C1 segment of cervical spinal cord (tissue), 14 donors: ENCODE results near the gene FCGR3A.
"Not testable (repeated sequence)": the region's sequence is repeated elsewhere in the genome, so short reads cannot be mapped to it uniquely, and the experiment has no call there.

ENCODE experiments used
- DNase-seq, 14 donors: peaks; one replicate each; lab custom pipeline; 2025; lab: John Stamatoyannopoulos, UW

The FCGR3A gene

GRCh38 chr1:161556990-161557389, 7.4 kb upstream of the FCGR3A start:
- DNase-seq = not testable (repeated sequence)

- not testable (repeated sequence) for DNase-seq
These were observed 6.5 kb upstream of the FCGR3A start for GRCh38 chr1:161556143-161556542.

DNA sequence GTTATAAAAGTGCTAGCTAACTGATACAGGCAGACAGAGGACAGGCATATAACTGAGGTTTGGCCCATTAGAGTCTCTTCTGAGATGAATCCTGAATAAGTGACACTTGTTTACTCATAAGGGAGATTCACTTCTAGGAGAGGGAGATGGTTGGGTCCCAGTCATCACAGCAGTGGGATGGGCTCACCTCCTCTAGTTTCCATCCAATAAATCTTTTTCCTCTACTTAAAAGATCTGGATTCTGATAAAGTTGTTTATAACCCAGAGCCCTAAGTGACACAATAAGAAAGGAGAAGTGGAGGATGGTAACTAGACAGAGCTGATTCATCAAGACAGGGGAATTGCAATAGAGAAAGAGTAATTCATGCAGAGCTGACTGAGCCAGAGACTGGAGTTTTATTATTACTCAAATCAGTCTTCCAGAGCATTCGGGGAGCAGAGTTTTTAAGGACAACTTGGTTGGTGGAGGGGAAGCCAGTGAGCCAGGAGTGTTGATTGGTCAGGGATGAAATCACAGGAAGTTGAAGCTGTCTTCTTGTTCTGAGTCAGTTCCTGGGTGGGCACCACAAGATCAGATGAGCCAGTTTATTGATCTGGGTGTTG, 5.3 kb upstream of the FCGR3A start:
- DNase-seq = not testable (repeated sequence)

GRCh38 chr1:161554340-161554739, 4.7 kb upstream of the FCGR3A start:
- not testable (repeated sequence) for DNase-seq

- not testable (repeated sequence) for DNase-seq
These were observed 4.0 kb upstream of the FCGR3A start for GRCh38 chr1:161553631-161554030.

GRCh38 chr1:161550942-161551341, 1.3 kb upstream of the FCGR3A start:
- not testable (repeated sequence) for DNase-seq

GRCh38 chr1:161548749-161549406, 740 bp downstream of the FCGR3A start:
- not testable (repeated sequence) for DNase-seq

GRCh38 chr1:161547995-161548741, 1.4 kb downstream of the FCGR3A start:
- DNase-seq = not testable (repeated sequence)

- not testable (repeated sequence) for DNase-seq
These were observed 4.5 kb downstream of the FCGR3A start for GRCh38 chr1:161545005-161545731.

DNA sequence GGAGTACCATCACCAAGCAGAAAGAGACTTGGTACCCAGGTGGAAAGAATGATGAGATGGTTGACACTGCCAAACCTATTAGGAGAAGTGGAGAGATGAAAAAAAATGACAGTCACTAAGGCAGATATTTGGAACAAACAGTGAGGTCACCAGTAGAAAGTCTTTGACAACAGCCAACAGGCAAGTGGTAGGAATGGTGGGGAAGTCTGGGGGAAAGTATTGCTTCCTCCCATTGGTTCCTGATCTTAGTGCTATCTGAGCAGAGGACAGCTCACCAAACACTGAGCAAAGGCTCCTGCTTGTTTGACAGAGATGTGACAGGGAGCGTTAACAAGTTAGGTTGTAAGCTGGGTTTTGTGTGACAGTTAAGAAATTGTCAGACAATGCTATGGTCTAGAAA, 6.5 kb downstream of the FCGR3A start:
- not testable (repeated sequence) for DNase-seq

- not testable (repeated sequence) for DNase-seq
These were observed 7.5 kb downstream of the FCGR3A start for GRCh38 chr1:161542091-161542559.

DNA sequence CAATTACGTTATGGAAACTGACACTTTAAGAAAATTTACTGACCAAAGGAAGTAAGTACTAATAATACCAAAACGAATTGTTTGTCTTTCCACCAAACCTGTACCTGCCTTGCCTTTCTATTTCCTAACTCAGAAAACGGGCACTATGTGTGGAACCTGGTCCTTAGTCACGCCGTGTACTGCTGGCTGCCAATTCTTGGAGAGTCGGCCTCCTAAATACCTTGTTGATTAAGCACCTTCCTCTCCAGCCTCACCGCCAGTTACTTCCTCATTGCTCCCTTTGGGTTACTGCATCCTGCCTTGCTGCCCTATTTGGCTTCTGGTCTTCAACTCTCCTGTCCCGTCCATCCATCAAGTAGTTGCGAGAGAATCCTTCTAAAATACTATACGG, 9.1 kb downstream of the FCGR3A start:
- not testable (repeated sequence) for DNase-seq

- peak in 11 of 14 donors; percentile 7 to 84 (median 49) for DNase-seq
These were observed 9.7 kb downstream of the FCGR3A start for GRCh38 chr1:161539731-161540569.

DNA sequence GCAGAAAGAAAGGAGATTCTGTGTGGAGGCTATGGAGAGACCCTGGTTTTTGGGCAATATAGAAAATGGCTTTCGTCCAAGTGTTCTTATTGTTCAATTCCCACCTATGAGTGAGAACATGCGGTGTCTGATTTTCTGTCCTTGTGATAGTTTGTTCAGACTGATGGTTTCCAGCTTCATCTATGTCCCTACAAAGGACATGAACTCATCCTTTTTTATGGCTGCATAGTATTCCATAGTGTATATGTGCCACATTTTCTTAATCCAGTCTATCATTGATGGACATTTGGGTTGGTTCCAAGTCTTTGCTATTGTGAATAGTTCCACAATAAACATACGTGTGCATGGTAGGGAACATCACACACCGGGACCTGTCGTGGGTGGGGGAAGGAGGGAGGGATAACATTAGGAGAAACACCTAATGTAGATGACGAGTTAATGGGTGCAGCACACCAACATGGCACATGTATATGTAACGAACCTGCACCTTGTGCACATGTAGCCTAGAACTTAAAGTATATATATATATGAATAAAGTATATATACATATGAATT, 10.6 kb downstream of the FCGR3A start:
- not testable (repeated sequence) for DNase-seq

- not testable (repeated sequence) for DNase-seq
These were observed 12.4 kb downstream of the FCGR3A start for GRCh38 chr1:161537068-161537669.

- peak in 10 of 14 donors; percentile 31 to 85 (median 60) for DNase-seq
These were observed 16.7 kb downstream of the FCGR3A start for GRCh38 chr1:161532644-161533567.

- DNase-seq = peak in 1 of 14 donors; percentile 18
These were observed 17.5 kb downstream of the FCGR3A start for GRCh38 chr1:161531986-161532643.
